Liver (tissue), 9 donors: ENCODE results near the gene SLC2A10. TPM values are rescaled to one million over a fixed set of nuclear protein-coding genes. Genes with fewer than 3 reads are reported as not detected.
A peak's percentile ranks its signal among the peaks of the same experiment; 100 is the strongest.

Experiments used
- DNase-seq: peaks from one replicate; pipeline ENCODE4 v3.0.0-alpha.2; 2017; ENCODE audit warnings: low spot score
- H3K27ac ChIP-seq, 2 donors: one replicate each; pipeline ENCODE4 v1.7.0; 2013; ENCODE audit warnings: inconsistent platforms in 2 of 2, low read length in 2 of 2, control low read depth in 1 of 2, low read depth in 1 of 2, mild to moderate bottlenecking in 1 of 2
- H3K27me3 ChIP-seq, 4 donors: one replicate each; pipeline versions ENCODE4 v1.6.1 to v1.7.0; 2013; ENCODE audit warnings: low read length in 3 of 4, inconsistent platforms in 1 of 4, mild to moderate bottlenecking in 1 of 4, moderate library complexity in 1 of 4; ENCODE audit not compliant: control insufficient read depth in 4 of 4, insufficient read depth in 4 of 4
- H3K36me3 ChIP-seq, 4 donors: one replicate each; pipeline versions ENCODE4 v1.6.1 to v1.7.0; 2013; ENCODE audit warnings: low read length in 3 of 4, mild to moderate bottlenecking in 3 of 4, low read depth in 1 of 4, moderate library complexity in 1 of 4; ENCODE audit not compliant: control insufficient read depth in 4 of 4, insufficient read depth in 3 of 4
- H3K4me1 ChIP-seq, 4 donors: one replicate each; pipeline versions ENCODE4 v1.6.1 to v1.7.0; 2013; ENCODE audit warnings: low read length in 3 of 4, mild to moderate bottlenecking in 3 of 4, moderate library complexity in 1 of 4; ENCODE audit not compliant: control insufficient read depth in 4 of 4, insufficient read depth in 4 of 4
- H3K4me3 ChIP-seq, 3 donors: one replicate each; pipeline versions ENCODE4 v1.6.1 to v1.7.0; 2013; ENCODE audit warnings: low read length in 3 of 3, control low read depth in 1 of 3, low read depth in 1 of 3, mild to moderate bottlenecking in 1 of 3
- H3K9ac ChIP-seq, 2 donors: one replicate each; pipeline ENCODE4 v1.7.0; 2013; ENCODE audit warnings: low read length in 2 of 2, mild to moderate bottlenecking in 2 of 2, moderate library complexity in 2 of 2, control low read depth in 1 of 2, low read depth in 1 of 2
- H3K9me3 ChIP-seq, 4 donors: one replicate each; pipeline versions ENCODE4 v1.6.1 to v1.7.0; 2013; ENCODE audit warnings: low read length in 3 of 4; ENCODE audit not compliant: control insufficient read depth in 4 of 4
- ATF3 ChIP-seq: IDR thresholded peaks from 2 replicates; pipeline ENCODE4 v1.6.1; 2016; ENCODE audit warnings: antibody characterized with exemption
- EGR1 ChIP-seq, 2 donors: IDR thresholded peaks; 2 replicates each; pipeline ENCODE4 v1.6.1; 2016 to 2018; ENCODE audit warnings: antibody characterized with exemption in 2 of 2, low read depth in 2 of 2
- FOXA1 ChIP-seq: IDR thresholded peaks from 2 replicates; pipeline ENCODE4 v1.6.1; 2016; ENCODE audit warnings: antibody characterized with exemption
- FOXA2 ChIP-seq: IDR thresholded peaks from 2 replicates; pipeline ENCODE4 v1.6.1; 2016; ENCODE audit warnings: antibody characterized with exemption
- HNF4A ChIP-seq, 2 donors: conservative IDR thresholded peaks; 2 replicates each; pipeline ENCODE4 v1.6.1; 2016; ENCODE audit warnings: antibody characterized with exemption in 2 of 2, mild to moderate bottlenecking in 2 of 2
- HNF4G ChIP-seq: IDR thresholded peaks from 2 replicates; pipeline ENCODE4 v1.6.1; 2016; ENCODE audit warnings: antibody characterized with exemption
- MAX ChIP-seq: IDR thresholded peaks from 2 replicates; pipeline ENCODE4 v1.6.1; 2016; ENCODE audit warnings: antibody characterized with exemption
- NR2F2 ChIP-seq: IDR thresholded peaks from 2 replicates; pipeline ENCODE4 v1.6.1; 2016; ENCODE audit warnings: antibody characterized with exemption
- RAD21 ChIP-seq, 2 donors: IDR thresholded peaks; 2 replicates each; pipeline ENCODE4 v1.6.1; 2016; ENCODE audit warnings: antibody characterized with exemption in 2 of 2, mild to moderate bottlenecking in 2 of 2
- RXRA ChIP-seq, 2 donors: IDR thresholded peaks; 2 replicates each; pipeline ENCODE4 v1.6.1; 2017 to 2018; ENCODE audit warnings: antibody characterized with exemption in 2 of 2, mild to moderate bottlenecking in 1 of 2
- SP1 ChIP-seq: IDR thresholded peaks from 2 replicates; pipeline ENCODE4 v1.6.1; 2018; ENCODE audit warnings: antibody characterized with exemption, mild to moderate bottlenecking
- TAF1 ChIP-seq: conservative IDR thresholded peaks from 2 replicates; pipeline ENCODE4 v1.6.1; 2016; ENCODE audit warnings: antibody characterized with exemption, mild to moderate bottlenecking
- YY1 ChIP-seq: IDR thresholded peaks from 2 replicates; pipeline ENCODE4 v1.6.1; 2016; ENCODE audit warnings: antibody characterized with exemption, mild to moderate bottlenecking
- WGBS: extraction: QIAGEN DNeasy Blood & Tissue Kit; methylation state at CpG from one replicate; pipeline ENCODE4 v1.1.7; 2013; 5-methylcytosine and 5-hydroxymethylcytosine counted together
- polyA plus RNA-seq, 2 donors: library from polyadenylated mRNA; stranded (reverse) in 1 of 2; unstranded in 1 of 2; fragments of 200-250 nt in 1 of 2; fragments of >200 nt in 1 of 2; fragmentation: Nextera tagmentation in 1 of 2; extraction: Ambion mirVana in 1 of 2; gene quantifications; one replicate each; pipeline versions ENCODE4 v1.2.1 to v1.2.3, GENCODE V29; 2013 to 2015
- total RNA-seq, 2 donors: library from RNA; depleted of rRNA; stranded (reverse); fragments of >200 nt; gene quantifications; one replicate each; pipeline ENCODE4 v1.2.3, GENCODE V29; 2014
- TF ChIP-seq, protein P1 (sequence below): fragments of 150-350 bp; IDR thresholded peaks from 2 replicates; pipeline ENCODE4 v1.5.1; 2017; ENCODE audit warnings: improper control_type of control experiment, low read depth, low read length; ENCODE audit not compliant: missing input control
- TF ChIP-seq, protein P2 (sequence below): IDR thresholded peaks from 2 replicates; pipeline ENCODE4 v1.6.1; 2016; ENCODE audit warnings: antibody characterized with exemption
- donor health status: healthy.
- donor health status: healthy.
- donor health status: healthy.
- donor health status: healthy.
- donor health status: healthy.

Gene SLC2A10
- total and polyA plus RNA-seq, 4 donors: 8.0 to 79.7 (median 26.7) TPM

DNA sequence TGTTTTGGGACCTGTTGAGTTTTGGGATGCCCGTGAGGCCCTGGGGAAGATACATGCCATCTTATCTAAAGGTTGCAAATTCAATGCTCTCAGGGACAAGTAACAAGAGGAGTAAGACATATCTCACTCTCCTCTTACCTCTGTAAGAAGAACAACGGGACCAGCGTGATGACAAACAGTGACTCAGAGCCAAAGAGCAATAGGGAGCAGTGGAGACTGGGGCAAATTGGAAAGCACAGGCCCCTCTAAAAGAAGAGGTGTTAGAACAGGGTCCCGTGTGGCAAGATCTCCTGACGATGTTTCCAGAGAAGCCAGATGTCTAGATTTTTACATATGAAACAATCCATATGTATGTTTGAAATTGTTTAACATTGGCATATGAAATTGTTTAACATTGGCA lies 31.8 kb upstream of the SLC2A10 start:
- DNase-seq: no peak
- WGBS: 90% methylated on average over 5 of the region's 5 CpGs
- TF ChIP-seq, protein P1, sequence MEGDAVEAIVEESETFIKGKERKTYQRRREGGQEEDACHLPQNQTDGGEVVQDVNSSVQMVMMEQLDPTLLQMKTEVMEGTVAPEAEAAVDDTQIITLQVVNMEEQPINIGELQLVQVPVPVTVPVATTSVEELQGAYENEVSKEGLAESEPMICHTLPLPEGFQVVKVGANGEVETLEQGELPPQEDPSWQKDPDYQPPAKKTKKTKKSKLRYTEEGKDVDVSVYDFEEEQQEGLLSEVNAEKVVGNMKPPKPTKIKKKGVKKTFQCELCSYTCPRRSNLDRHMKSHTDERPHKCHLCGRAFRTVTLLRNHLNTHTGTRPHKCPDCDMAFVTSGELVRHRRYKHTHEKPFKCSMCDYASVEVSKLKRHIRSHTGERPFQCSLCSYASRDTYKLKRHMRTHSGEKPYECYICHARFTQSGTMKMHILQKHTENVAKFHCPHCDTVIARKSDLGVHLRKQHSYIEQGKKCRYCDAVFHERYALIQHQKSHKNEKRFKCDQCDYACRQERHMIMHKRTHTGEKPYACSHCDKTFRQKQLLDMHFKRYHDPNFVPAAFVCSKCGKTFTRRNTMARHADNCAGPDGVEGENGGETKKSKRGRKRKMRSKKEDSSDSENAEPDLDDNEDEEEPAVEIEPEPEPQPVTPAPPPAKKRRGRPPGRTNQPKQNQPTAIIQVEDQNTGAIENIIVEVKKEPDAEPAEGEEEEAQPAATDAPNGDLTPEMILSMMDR: no peak
- no peak for TF ChIP-seq FOXA1
- no peak overlapping the region for H3K27ac ChIP-seq
- H3K4me1 ChIP-seq: peaks cover 2 to 17% (median 8%) of the 10 kb centered on the region in 4 donors
- no peaks in the 10 kb centered on the region for H3K36me3 ChIP-seq
- no peaks in the 10 kb centered on the region for H3K27me3 ChIP-seq
- H3K4me3 ChIP-seq: no peak overlapping the region
- no peak overlapping the region for H3K9ac ChIP-seq
- H3K9me3 ChIP-seq: no peaks in the 10 kb centered on the region

DNA sequence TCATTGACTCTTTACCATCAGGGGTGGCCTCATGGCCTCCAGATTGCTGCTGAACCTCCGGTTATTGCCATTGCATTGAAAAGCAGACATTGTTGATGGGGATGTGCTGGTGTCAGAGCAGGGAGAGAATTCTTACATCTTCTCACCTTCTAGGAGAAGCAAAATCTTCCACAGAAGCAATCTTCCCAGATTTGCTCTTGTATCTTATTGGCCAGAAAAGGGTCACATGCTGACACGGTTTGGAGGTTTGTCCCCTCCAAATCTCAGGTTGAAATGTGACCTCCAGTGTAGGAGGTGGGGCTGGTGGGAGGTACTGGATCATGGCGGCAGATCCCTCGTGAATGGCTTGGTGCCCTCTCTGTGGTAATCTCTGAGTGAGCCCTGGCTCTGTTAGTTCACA lies 30.9 kb upstream of the SLC2A10 start:
- DNase-seq: no peak
- WGBS: 67% methylated on average over 4 of the region's 4 CpGs
- Histone ChIP-seq H3K27me3 (no peaks in the 10 kb centered on the region), H3K4me1 (peaks cover 6 to 26% (median 14%) of the 10 kb centered on the region in 4 donors), H3K36me3 (no peaks in the 10 kb centered on the region), H3K27ac (no peak overlapping the region), H3K4me3 (no peak overlapping the region), H3K9me3 (no peaks in the 10 kb centered on the region), H3K9ac (no peak overlapping the region)
- TF ChIP-seq NR2F2: no peak
- no peak for TF ChIP-seq MAX
- no peak for TF ChIP-seq EGR1 (IDR thresholded peaks at IDR 0.05; ENCODE audit: low read depth in 2 of 2)
- no peak for TF ChIP-seq HNF4G
- no peak for TF ChIP-seq RAD21 (IDR thresholded peaks at IDR 0.05)
- TF ChIP-seq YY1: no peak
- TF ChIP-seq, protein P2, sequence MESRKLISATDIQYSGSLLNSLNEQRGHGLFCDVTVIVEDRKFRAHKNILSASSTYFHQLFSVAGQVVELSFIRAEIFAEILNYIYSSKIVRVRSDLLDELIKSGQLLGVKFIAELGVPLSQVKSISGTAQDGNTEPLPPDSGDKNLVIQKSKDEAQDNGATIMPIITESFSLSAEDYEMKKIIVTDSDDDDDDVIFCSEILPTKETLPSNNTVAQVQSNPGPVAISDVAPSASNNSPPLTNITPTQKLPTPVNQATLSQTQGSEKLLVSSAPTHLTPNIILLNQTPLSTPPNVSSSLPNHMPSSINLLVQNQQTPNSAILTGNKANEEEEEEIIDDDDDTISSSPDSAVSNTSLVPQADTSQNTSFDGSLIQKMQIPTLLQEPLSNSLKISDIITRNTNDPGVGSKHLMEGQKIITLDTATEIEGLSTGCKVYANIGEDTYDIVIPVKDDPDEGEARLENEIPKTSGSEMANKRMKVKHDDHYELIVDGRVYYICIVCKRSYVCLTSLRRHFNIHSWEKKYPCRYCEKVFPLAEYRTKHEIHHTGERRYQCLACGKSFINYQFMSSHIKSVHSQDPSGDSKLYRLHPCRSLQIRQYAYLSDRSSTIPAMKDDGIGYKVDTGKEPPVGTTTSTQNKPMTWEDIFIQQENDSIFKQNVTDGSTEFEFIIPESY: no peak
- TF ChIP-seq ATF3: no peak
- no peak for TF ChIP-seq FOXA2
- no peak for TF ChIP-seq TAF1
- TF ChIP-seq SP1: no peak

- Histone ChIP-seq H3K9ac (no peak overlapping the region), H3K9me3 (no peaks in the 10 kb centered on the region), H3K4me1 (peaks cover 6 to 30% (median 18%) of the 10 kb centered on the region in 4 donors), H3K36me3 (peaks cover 0 to 2% (median under 1%) of the 10 kb centered on the region in 4 donors), H3K27ac (no peak overlapping the region), H3K27me3 (no peaks in the 10 kb centered on the region), H3K4me3 (no peak overlapping the region)
- DNase-seq: no peak
- TF ChIP-seq, protein P1: no peak
- no peak for TF ChIP-seq HNF4G
- peak; percentile 57 to 69 for TF ChIP-seq HNF4A (conservative IDR thresholded peaks at IDR 0.05)
- no peak for TF ChIP-seq RXRA (IDR thresholded peaks at IDR 0.05)
- 78% methylated on average over 2 of the region's 2 CpGs for WGBS
Measured at GRCh38 chr20:46680684-46681031, 28.8 kb upstream of the SLC2A10 start.
